GM06990 (cell line): ENCODE measurements around the gene PHACTR1.

Source experiments
- DNase-seq: peaks from one replicate; pipeline ENCODE4 v3.0.0-alpha.2; 2011; ENCODE audit not compliant: insufficient read length; ENCODE audit errors: extremely low read depth
- H3K27me3 ChIP-seq: replicated peaks from 2 replicates; pipeline ENCODE4 v1.6.0; 2011; ENCODE audit warnings: low read length; ENCODE audit not compliant: control insufficient read depth, insufficient read depth
- H3K36me3 ChIP-seq: 2 replicates; pipeline ENCODE4 v1.5.1; 2011; ENCODE audit warnings: low read length; ENCODE audit not compliant: control insufficient read depth, insufficient read depth
- H3K4me3 ChIP-seq: replicated peaks from 2 replicates; pipeline ENCODE4 v1.5.1; 2011; ENCODE audit warnings: low read depth, mild to moderate bottlenecking, control low read depth, low read length
- TF ChIP-seq, protein P1 (sequence below): IDR thresholded peaks from 2 replicates; pipeline ENCODE4 v1.5.1; 2011; ENCODE audit warnings: low read length, control low read depth, mild to moderate bottlenecking, inconsistent platforms; ENCODE audit not compliant: insufficient read depth, poor library complexity, severe bottlenecking

PHACTR1 gene

DNA sequence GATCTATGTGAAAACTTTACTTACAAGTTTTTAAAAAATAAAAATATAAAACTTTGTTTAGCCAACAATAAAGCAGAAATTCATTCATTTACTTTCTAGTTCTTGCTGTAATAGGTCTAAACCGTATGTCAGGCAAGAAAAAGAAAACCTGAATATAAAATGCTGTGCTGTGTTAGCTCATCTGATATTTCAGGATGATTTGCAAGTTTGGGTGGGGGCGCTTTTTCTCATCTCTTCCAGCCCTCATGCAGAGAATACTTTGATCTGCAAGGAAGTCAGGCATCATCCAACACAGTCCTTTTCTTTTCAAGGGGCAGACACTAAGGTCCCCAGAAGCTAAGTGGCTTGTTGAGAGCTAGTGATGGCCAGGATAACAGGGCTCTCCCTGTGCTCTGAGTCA lies 458.5 kb downstream of the PHACTR1 start:
- no peak for DNase-seq
- no peaks in the 10 kb centered on the region for H3K36me3 ChIP-seq
- TF ChIP-seq, protein P1, sequence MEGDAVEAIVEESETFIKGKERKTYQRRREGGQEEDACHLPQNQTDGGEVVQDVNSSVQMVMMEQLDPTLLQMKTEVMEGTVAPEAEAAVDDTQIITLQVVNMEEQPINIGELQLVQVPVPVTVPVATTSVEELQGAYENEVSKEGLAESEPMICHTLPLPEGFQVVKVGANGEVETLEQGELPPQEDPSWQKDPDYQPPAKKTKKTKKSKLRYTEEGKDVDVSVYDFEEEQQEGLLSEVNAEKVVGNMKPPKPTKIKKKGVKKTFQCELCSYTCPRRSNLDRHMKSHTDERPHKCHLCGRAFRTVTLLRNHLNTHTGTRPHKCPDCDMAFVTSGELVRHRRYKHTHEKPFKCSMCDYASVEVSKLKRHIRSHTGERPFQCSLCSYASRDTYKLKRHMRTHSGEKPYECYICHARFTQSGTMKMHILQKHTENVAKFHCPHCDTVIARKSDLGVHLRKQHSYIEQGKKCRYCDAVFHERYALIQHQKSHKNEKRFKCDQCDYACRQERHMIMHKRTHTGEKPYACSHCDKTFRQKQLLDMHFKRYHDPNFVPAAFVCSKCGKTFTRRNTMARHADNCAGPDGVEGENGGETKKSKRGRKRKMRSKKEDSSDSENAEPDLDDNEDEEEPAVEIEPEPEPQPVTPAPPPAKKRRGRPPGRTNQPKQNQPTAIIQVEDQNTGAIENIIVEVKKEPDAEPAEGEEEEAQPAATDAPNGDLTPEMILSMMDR: no peak
- H3K4me3 ChIP-seq: no peak overlapping the region
- H3K27me3 ChIP-seq: peaks cover 1% of the 10 kb centered on the region; the same call in 1 of the 2 replicates

DNA sequence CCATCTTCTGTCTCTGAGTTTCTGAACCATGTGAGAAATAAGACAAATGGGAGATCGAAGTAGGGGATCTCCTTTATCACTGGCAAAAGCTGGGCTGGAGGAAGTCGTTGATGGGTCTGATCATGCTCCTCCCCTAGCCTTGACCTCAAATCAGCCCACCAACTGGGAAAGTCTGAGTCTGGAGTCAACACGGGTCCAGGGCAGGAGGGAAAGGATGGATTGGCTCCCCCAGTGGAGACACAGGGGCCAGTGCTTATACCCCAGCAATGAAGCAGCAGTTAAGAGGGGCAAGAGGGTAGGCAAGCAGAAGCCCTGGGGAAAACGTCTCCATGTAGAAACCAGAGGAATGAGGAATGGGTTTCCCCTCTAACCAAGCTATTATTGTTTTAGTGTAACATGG lies 459.2 kb downstream of the PHACTR1 start:
- peaks cover 1% of the 10 kb centered on the region; the same call in 1 of the 2 replicates for H3K27me3 ChIP-seq
- no peak for DNase-seq
- no peaks in the 10 kb centered on the region for H3K36me3 ChIP-seq
- H3K4me3 ChIP-seq: no peak overlapping the region
- TF ChIP-seq, protein P1: no peak

DNA sequence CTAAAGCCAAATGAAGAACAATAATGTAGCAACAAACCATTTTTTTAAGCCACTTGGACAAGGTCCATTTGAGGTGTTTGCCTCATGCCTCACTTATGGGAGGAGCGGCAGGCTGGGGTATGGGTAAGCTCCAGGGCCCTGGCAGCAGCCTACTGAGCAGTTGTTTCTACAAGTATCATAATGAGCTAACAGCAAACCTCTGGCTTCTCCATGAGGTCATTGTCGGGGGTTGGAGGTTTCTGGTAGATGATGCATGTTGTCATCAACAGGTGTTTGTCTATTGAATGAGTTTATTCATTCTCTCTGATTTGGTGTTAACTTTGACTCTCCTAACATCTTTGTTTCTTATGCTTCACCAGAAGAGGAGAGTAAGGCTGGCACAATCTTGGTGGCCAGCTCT lies 461.1 kb downstream of the PHACTR1 start:
- Histone ChIP-seq H3K27me3 (peaks cover 1% of the 10 kb centered on the region; the same call in 1 of the 2 replicates), H3K36me3 (no peaks in the 10 kb centered on the region), H3K4me3 (no peak overlapping the region)
- no peak for DNase-seq
- TF ChIP-seq, protein P1: no peak

DNA sequence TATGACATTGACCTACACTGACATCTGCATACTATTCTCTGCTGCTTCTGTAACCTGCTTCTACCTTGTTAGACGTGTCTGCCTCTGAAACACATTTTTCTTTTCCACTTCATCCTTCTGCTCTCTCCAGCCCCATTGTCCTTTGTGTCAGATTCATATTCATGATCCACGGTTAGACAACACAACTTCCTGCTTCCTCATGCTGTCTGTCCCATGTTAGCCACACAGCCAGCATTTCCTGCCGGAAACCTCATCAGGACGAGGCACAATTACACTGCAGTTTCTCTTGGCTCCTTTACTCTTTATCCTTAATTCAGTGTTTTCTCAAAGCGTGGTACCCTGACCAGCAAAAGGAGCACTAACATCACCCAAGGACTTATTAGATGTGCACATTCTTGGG lies 461.5 kb downstream of the PHACTR1 start:
- TF ChIP-seq, protein P1: no peak
- no peak overlapping the region for H3K4me3 ChIP-seq
- no peak for DNase-seq
- H3K36me3 ChIP-seq: no peaks in the 10 kb centered on the region
- peaks cover 1% of the 10 kb centered on the region; the same call in 1 of the 2 replicates for H3K27me3 ChIP-seq

DNA sequence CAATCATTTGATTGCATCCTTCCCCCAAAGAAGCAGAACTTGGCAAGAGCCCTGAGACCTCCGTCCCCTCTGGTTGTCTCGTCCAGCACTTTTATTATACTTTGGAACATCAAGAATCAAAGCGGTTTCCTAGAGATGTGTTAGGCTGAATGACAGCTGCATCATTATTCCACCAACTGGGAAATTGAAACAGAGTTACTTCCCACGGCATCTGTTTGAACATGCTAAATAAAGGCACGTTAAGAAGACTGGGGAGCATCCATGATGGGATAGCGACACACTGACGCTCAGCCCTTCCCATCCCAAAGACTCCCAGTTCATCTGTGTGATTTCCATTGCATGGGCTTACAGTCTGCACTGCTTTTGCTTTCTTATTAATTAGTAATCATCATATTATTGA lies 464.0 kb downstream of the PHACTR1 start:
- Histone ChIP-seq H3K36me3 (no peaks in the 10 kb centered on the region), H3K27me3 (peaks cover 1% of the 10 kb centered on the region; the same call in 1 of the 2 replicates), H3K4me3 (no peak overlapping the region)
- DNase-seq: no peak
- TF ChIP-seq, protein P1: no peak

DNA sequence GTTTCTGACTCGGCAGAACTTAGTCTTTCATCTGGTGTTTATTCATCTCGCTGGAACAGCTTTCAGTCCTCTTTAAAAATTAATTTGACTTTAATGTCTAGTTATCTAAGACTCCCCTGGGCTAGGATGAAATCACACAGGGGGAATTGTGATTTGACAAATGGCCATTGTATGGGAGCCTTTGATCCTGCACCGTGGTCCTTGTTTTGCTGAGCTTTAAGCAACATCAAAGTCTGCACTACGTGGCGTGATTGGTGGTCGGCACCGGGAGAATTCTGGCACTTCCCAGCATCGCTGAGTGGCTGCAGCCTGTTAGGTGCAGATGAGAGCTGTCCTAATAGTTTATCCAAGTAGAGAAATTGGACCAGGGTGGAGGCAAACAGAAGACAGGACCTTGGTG lies 464.8 kb downstream of the PHACTR1 start:
- no peak for DNase-seq
- Histone ChIP-seq H3K4me3 (no peak overlapping the region), H3K36me3 (no peaks in the 10 kb centered on the region), H3K27me3 (peaks cover 1% of the 10 kb centered on the region; the same call in 1 of the 2 replicates)
- TF ChIP-seq, protein P1: no peak
